Activated T-cell treated with anti-CD3 and anti-CD28 coated beads, Interleukin-2, amount 50 U/mL, for 72 hours (primary cell): ENCODE data around the gene FSTL1. TPM values are rescaled to one million over a fixed set of nuclear protein-coding genes. Genes with fewer than 3 reads are reported as not detected.

Source experiments
- ATAC-seq, 2 donors: fragments of 150-1000 bp; cut with Tn5 transposase; replicated peaks in 1 of 2; 2 replicates each; pipeline ENCODE4 v1.10.0; 2021; ENCODE audit warnings: moderate library complexity in 2 of 2, mild to moderate bottlenecking in 1 of 2
- DNase-seq, 2 donors: peaks; one replicate each; pipeline ENCODE4 v3.0.0; 2021 to 2022; ENCODE audit warnings: mixed read lengths in 1 of 2
- H3K27ac Mint-ChIP-seq: one replicate; pipeline ENCODE4 v1.8.0; 2022; ENCODE audit warnings: mild to moderate bottlenecking, moderate library complexity, mixed read lengths
- H3K27me3 Mint-ChIP-seq: one replicate; pipeline ENCODE4 v1.8.0; 2022; ENCODE audit warnings: low read depth, mixed read lengths
- H3K36me3 Mint-ChIP-seq, 2 donors: one replicate each; pipeline ENCODE4 v1.8.0; 2022; ENCODE audit warnings: mixed read lengths in 2 of 2, mild to moderate bottlenecking in 1 of 2; ENCODE audit not compliant: insufficient read depth in 2 of 2
- H3K4me1 Mint-ChIP-seq: one replicate; pipeline ENCODE4 v1.8.0; 2022; ENCODE audit warnings: low read depth, mixed read lengths
- H3K4me3 Mint-ChIP-seq, 2 donors: one replicate each; pipeline ENCODE4 v1.8.0; 2022; ENCODE audit warnings: mild to moderate bottlenecking in 2 of 2, mixed read lengths in 2 of 2, moderate library complexity in 2 of 2
- H3K9me3 Mint-ChIP-seq, 2 donors: one replicate each; pipeline ENCODE4 v1.8.0; 2022; ENCODE audit warnings: mixed read lengths in 2 of 2
- total RNA-seq, 2 donors: library from RNA; stranded (reverse); gene quantifications; one replicate each; pipeline ENCODE4 v1.2.3, GENCODE V29; 2022

The FSTL1 gene
- total RNA-seq, 2 donors from 2014 or later, result 1.3 to 1.7 TPM

DNA sequence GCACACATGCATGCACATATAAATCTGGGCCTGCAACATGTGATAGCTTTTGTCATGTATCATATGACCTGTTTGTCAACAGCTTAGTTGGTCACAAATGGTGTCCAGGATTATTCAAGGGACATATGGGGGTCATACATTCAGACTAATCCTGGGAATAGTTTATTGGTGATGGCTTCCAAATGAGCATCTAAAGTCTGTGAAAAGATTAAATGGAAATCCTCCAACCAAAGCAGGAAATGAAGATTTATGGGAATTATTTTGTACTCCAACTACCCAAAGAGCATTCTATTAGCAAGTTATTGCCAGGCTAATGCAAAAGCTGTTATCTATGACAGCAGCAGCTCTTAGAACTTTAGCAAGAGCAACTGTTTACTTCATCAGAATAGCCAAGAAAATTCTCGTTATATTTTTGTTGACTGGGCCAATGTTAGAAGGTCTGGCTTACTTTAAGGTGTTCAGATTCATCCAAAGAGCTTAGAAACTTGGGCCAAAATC is 7.1 kb downstream of the FSTL1 start:
- ATAC-seq, result no peak
- no peak for DNase-seq
- H3K27me3 Mint-ChIP-seq, result peaks cover 18% of the 10 kb centered on the region
- no peak overlapping the region for H3K27ac Mint-ChIP-seq
- no peaks in the 10 kb centered on the region for H3K9me3 Mint-ChIP-seq
- no peaks in the 10 kb centered on the region for H3K36me3 Mint-ChIP-seq
- H3K4me3 Mint-ChIP-seq, result no peak overlapping the region
- H3K4me1 Mint-ChIP-seq, result no peaks in the 10 kb centered on the region

DNA sequence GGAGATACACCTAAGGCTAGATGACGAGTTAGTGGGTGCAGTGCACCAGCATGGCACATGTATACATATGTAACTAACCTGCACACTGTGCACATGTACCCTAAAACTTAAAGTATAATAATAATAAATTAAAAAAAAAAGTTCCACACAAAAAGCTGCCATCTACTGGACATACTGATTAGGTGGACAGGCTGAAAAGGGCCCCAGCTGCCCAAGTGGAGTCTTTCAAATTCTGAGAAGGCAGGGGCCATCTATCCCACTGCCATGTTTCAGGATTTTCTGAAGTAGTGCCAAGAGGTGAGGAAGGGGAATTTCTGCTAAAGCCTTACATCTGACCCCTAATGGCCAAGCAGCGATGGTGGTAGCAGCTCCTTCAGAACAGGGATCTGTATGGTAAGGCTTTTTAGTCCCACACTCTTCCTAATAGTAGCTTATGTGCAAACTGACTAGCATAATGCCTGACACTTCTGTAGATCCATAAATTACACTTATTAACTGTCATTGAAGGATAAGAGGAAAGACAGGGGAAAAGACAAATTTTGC is 7.7 kb downstream of the FSTL1 start:
- Mint-ChIP-seq H3K9me3 (no peaks in the 10 kb centered on the region), H3K27ac (no peak overlapping the region), H3K27me3 (peaks cover 12% of the 10 kb centered on the region), H3K4me3 (no peak overlapping the region), H3K4me1 (no peaks in the 10 kb centered on the region), H3K36me3 (no peaks in the 10 kb centered on the region)
- DNase-seq (no peak), ATAC-seq (no peak)

DNA sequence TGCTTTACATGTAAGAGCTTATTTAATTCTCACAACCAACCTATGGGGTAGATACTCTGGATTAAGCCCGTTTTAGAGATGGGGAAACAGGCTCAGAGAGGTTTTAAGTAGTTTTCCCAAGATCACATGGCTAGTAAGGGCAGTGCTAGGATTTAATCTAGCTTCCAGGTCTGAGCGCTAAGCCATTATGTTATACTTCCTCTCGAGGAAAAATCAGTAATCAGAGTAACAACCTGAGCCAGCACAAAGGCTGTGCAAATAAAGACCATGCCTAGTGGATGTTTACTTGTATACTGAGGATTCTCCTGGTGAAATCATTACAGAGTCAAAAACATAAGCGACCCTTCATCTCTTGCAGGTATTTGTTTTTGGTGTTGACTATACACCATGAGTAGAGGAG is 9.0 kb downstream of the FSTL1 start:
- DNase-seq (no peak), ATAC-seq (no peak)
- no peaks in the 10 kb centered on the region for H3K9me3 Mint-ChIP-seq
- H3K27ac Mint-ChIP-seq, result no peak overlapping the region
- no peaks in the 10 kb centered on the region for H3K4me1 Mint-ChIP-seq
- H3K36me3 Mint-ChIP-seq, result no peaks in the 10 kb centered on the region
- H3K4me3 Mint-ChIP-seq, result no peak overlapping the region
- H3K27me3 Mint-ChIP-seq, result peaks cover 11% of the 10 kb centered on the region

DNA sequence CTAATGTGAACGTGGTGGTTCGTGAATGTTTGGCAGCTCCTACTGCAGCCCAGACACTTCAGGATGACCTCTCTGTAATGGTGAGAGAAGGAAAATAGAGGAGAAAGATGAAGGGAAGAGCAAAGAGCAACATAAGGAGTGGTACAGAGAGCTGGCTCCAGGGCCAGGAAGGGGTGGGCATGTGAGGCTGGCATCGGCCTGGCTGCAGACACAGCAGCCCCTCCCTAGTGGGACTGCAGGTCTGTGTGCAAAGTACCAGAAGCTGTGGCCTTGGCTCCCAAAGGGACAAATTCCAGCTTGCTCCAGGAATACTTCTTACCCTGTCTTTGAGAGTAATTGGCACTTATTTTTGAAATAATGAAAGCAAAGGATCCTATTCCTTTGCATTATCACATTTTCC is 10.0 kb downstream of the FSTL1 start:
- no peaks in the 10 kb centered on the region for H3K9me3 Mint-ChIP-seq
- ATAC-seq, result no peak
- no peaks in the 10 kb centered on the region for H3K4me1 Mint-ChIP-seq

DNA sequence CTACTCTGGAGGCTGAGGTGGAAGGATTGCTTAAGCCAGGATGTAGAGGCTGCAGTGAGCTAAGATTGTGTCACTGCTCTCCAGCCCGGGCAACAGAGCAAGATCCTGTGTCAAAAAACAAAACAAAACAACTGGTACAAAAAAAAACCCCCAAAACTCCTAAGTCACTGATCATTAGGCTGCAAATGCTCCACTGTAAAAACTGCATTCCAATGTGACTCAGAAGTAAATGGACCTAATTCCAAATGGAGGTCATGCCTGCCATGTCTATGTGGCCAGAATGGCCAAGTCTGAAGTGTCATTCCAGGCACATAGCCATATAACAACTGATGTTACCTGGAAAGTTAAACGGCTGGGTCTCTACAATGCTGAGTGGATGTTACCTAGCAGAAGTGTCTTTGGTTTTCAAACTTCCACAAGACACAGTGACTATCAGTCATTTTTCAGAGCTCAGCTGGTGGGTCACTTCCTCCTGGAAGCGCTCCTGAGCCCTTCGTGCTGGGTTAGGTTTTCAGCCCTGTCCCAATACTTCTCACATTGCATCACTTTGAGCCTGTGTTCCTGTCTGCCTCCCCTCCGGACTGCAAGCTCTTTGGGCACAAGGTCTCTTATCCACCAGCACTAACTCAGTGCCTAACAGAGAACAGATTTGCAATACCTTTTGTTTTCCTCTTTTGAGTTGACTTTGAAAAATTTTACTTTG is 10.6 kb downstream of the FSTL1 start:
- Mint-ChIP-seq H3K36me3 (no peaks in the 10 kb centered on the region), H3K4me3 (no peak overlapping the region), H3K4me1 (no peaks in the 10 kb centered on the region), H3K27ac (no peak overlapping the region), H3K27me3 (no peaks in the 10 kb centered on the region), H3K9me3 (no peaks in the 10 kb centered on the region)
- ATAC-seq, result no peak
- no peak for DNase-seq

More for the DNA sequence above, 10.0 kb downstream of the FSTL1 start:
- Mint-ChIP-seq H3K36me3 (no peaks in the 10 kb centered on the region), H3K27me3 (peaks cover 1% of the 10 kb centered on the region), H3K27ac (no peak overlapping the region), H3K4me3 (no peak overlapping the region)
- no peak for DNase-seq

DNA sequence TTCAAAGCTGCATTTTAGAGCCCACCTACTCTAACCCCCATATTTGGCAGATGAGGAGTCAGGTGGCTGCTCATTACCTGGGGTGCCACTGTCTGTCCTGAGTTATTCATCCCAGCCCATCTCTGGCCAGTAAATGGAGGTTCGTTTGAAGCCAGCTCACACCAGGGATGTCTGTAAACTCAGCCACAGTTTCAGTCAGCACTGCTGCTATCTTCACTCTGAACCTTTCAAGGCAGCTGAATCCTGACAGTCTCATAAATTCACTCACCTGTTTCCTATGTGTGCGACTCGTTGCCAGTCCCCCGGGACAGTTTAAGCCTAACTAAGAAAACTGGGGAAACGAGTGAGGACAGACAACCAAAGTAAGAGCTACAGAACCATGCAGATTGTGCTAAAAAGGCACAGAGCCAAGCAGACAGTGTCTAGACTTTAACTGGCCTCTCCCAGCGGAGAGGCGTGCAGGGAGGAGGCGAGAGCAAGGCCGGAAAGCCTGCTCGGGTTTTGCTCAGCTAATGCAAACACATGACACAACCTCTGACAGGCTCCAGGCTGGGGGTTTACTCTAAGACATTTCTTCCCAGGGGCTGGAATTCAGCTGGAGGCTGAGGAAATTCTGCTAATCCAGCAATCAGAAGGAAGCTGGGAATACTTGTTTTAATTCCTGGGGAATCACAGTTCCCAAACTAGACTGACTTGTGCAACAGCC is 12.0 kb downstream of the FSTL1 start:
- Mint-ChIP-seq H3K36me3 (no peaks in the 10 kb centered on the region), H3K4me3 (no peak overlapping the region), H3K27me3 (peaks cover 2% of the 10 kb centered on the region), H3K9me3 (no peaks in the 10 kb centered on the region), H3K27ac (no peak overlapping the region), H3K4me1 (no peaks in the 10 kb centered on the region)
- ATAC-seq (no peak), DNase-seq (no peak)

DNA sequence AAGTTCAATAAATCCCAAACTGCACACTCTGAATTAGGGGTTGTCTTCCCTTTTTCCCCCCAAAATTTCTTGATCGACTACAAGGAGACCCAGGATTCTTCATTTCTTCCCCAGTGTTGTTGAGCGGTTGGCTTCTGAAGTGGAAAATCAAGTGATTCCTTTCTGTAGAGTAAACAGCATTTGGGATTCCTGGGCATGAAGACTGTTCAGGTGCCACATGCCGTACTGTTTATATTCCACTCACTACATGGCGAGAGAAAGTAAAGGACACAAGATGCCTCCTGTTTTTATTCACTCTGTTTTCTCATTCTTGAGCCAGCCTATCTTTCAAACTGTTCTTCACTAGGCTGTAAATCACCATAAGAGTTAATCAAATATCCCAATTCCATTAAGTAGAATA is 12.6 kb downstream of the FSTL1 start:
- Mint-ChIP-seq H3K4me3 (no peak overlapping the region), H3K27me3 (peaks cover 8% of the 10 kb centered on the region), H3K9me3 (no peaks in the 10 kb centered on the region), H3K4me1 (no peaks in the 10 kb centered on the region), H3K36me3 (no peaks in the 10 kb centered on the region), H3K27ac (no peak overlapping the region)
- DNase-seq, result no peak
- ATAC-seq, result no peak

DNA sequence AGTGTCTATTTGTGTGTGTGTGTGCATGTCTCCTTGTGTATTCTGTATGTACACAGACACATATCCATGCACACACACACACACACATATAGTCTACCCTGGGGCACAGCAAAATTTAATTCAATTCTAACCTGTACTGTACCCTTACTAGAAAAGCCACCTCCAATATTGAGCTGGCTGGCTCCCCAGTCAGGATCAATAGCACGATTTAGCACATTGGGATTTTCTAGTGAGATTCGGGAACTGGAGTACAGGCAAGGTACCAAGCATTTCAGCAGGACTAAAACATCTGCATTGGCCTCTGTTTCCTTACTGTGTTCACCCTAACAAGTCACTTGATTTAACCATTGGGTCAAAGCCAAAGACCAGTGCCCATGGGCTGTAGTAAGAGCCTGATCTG is 13.2 kb downstream of the FSTL1 start:
- ATAC-seq, result no peak
- no peak overlapping the region for H3K27ac Mint-ChIP-seq
- H3K4me1 Mint-ChIP-seq, result no peaks in the 10 kb centered on the region
- peaks cover 8% of the 10 kb centered on the region for H3K27me3 Mint-ChIP-seq
- H3K9me3 Mint-ChIP-seq, result no peaks in the 10 kb centered on the region
- H3K4me3 Mint-ChIP-seq, result no peak overlapping the region
- DNase-seq, result no peak
- H3K36me3 Mint-ChIP-seq, result no peaks in the 10 kb centered on the region

DNA sequence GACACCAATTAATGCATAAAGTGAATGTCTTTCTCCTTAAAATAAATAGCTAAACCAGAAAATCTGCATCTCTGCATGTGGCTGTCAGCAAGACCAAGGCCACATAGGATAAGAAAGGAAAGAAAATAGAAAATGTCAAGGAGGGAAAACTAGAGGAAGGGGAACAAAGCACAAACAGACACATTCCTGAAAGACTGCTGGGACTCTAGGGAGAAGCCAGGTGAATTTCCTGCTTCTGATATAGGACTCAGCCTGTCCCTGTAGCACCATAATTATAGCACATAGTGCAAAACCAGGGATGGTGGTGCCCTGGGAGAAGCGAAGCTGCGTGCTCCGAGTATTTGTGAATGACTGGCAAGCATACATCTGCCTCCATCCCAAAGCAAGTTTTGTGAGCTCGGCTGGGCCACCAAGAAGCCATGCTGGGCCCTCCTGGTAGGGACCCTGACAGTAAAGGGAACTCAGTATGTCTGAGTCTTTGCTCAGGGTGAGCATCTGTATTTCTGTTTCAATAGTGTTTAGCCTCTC is 14.2 kb downstream of the FSTL1 start:
- DNase-seq (no peak), ATAC-seq (no peak)
- Mint-ChIP-seq H3K9me3 (no peaks in the 10 kb centered on the region), H3K4me1 (no peaks in the 10 kb centered on the region), H3K36me3 (no peaks in the 10 kb centered on the region), H3K27ac (no peak overlapping the region), H3K27me3 (peaks cover 8% of the 10 kb centered on the region), H3K4me3 (no peak overlapping the region)

DNA sequence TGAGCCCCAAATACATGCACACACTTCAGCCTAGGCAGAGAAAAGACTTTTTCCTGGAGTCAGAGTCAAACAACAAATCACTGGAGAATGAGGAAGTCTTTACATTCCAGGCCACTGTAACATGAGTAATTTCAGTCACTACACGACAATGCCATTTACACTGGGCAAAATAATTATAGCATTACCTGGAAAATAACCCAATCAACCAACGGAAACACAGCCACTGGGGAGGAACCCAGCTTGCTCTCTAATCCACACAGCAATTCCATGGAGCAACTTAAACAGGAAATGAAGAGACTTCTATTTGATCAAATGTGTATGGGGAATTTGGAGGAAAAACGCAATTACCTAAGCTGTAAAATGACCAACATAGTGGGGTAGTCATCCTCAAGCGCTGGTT is 15.2 kb downstream of the FSTL1 start:
- H3K27me3 Mint-ChIP-seq, result peaks cover 8% of the 10 kb centered on the region
- H3K27ac Mint-ChIP-seq, result no peak overlapping the region

DNA sequence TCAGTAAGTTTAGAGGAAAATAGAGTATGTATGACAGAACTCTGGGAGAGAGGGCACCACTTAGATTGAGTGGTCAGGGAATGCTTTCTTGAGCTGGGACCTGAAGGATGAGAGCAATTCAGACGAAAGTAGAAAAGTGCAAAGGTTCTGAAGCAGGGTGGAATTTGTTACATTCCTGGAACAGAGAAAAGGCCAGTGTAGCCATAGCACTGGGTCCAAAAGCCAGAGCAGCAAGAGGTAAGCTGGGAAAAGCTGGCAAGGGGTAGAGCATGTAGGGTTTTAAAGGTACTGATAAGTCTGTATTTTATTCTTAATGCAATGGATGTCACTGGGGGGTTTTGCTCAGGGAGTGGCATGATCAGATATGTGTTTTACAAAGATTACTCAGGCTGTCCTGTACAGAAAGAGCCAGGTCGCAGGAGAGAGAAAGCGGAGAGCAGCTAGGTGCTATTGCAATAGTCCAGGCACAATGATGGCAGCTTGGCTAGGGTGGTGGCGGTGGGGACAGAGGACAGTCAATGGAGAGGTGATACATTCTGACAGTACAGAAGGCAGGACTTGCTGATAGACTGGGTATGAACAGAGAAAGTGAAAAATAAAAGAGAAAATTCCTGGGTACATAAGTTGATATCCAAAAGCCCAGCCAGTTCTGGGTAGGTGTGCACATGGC is 17.0 kb downstream of the FSTL1 start:
- DNase-seq (no peak), ATAC-seq (no peak)
- Mint-ChIP-seq H3K27ac (no peak overlapping the region), H3K4me1 (no peaks in the 10 kb centered on the region), H3K9me3 (no peaks in the 10 kb centered on the region), H3K27me3 (peaks cover 8% of the 10 kb centered on the region), H3K4me3 (no peak overlapping the region), H3K36me3 (no peaks in the 10 kb centered on the region)

More for the DNA sequence above, 15.2 kb downstream of the FSTL1 start:
- DNase-seq (no peak), ATAC-seq (no peak)
- Mint-ChIP-seq H3K4me3 (no peak overlapping the region), H3K9me3 (no peaks in the 10 kb centered on the region), H3K36me3 (no peaks in the 10 kb centered on the region), H3K4me1 (no peaks in the 10 kb centered on the region)

DNA sequence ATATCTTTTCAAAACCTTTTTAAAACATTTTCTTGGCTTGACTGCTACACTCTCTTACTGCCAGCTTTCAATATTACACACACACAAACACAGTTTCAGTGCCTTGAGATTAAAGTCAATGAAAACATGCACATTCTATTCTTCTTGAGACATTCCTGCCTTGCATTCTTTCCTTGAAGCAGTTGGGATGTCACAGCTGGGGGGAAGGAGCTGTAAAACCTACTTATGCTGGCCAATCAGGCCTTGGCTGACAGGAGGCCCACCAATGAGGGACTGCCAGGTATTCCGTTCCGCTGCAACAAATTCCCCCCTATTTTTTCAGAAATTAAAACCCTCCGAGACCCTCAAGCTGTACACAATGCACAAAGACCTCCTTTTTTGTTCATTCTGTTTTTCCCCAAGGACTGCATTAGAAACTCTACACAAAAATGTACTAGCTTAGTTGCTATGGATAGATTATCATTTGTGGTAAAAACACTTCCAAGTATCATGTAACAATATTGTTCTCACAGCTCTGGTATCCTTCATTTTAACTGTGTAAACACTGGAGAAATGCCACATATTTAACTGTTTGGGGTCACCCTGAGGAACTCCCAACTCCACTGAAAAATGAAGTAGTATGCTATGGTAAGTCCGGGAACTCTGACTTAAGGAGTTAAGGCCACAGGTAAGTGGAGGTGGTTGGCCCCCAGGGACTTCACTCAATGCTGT is 18.5 kb downstream of the FSTL1 start:
- no peak for ATAC-seq
- H3K4me3 Mint-ChIP-seq, result no peak overlapping the region
- no peaks in the 10 kb centered on the region for H3K4me1 Mint-ChIP-seq
- no peak for DNase-seq
- peaks cover 13% of the 10 kb centered on the region for H3K27me3 Mint-ChIP-seq
- no peaks in the 10 kb centered on the region for H3K9me3 Mint-ChIP-seq
- H3K36me3 Mint-ChIP-seq, result no peaks in the 10 kb centered on the region
- no peak overlapping the region for H3K27ac Mint-ChIP-seq
